H9 (cell line): ENCODE data around the gene MTCL1. TPM values are rescaled to one million over a fixed set of nuclear protein-coding genes. Genes with fewer than 3 reads are reported as not detected.

Experiments
- DNase-seq: peaks from one replicate; pipeline ENCODE4 v3.0.0-alpha.2; 2017
- H2AFZ ChIP-seq: one replicate; pipeline ENCODE4 v1.6.1; 2013; ENCODE audit warnings: mild to moderate bottlenecking, low read length, control low read depth, moderate library complexity
- H2AK5ac ChIP-seq: 2 replicates; pipeline ENCODE4 v1.6.1; 2013; ENCODE audit warnings: low read length, control low read depth, mixed read lengths; ENCODE audit not compliant: insufficient read length
- H2BK120ac ChIP-seq: one replicate; pipeline ENCODE4 v1.6.1; 2013; ENCODE audit warnings: low read depth, mild to moderate bottlenecking, low read length, control low read depth, inconsistent platforms; ENCODE audit not compliant: poor library complexity, severe bottlenecking
- H2BK12ac ChIP-seq: 2 replicates; pipeline ENCODE4 v1.6.1; 2013; ENCODE audit warnings: low read length, control low read depth, mixed read lengths, low read depth; ENCODE audit not compliant: insufficient read length
- H2BK15ac ChIP-seq: 2 replicates; pipeline ENCODE4 v1.6.1; 2013; ENCODE audit warnings: low read depth, low read length, control low read depth
- H2BK20ac ChIP-seq: one replicate; pipeline ENCODE4 v1.6.1; 2013; ENCODE audit warnings: low read depth, mild to moderate bottlenecking, low read length, control low read depth, inconsistent platforms; ENCODE audit not compliant: poor library complexity, severe bottlenecking
- H2BK5ac ChIP-seq: 2 replicates; pipeline ENCODE4 v1.6.1; 2013; ENCODE audit warnings: low read length, control low read depth, mixed read lengths; ENCODE audit not compliant: insufficient read length
- H3K14ac ChIP-seq: 2 replicates; pipeline ENCODE4 v1.6.1; 2013; ENCODE audit warnings: low read length, control low read depth; ENCODE audit not compliant: insufficient read depth
- H3K18ac ChIP-seq: 2 replicates; pipeline ENCODE4 v1.6.1; 2013; ENCODE audit warnings: low read depth, mild to moderate bottlenecking, mixed read lengths, low read length, control low read depth; ENCODE audit not compliant: insufficient read length
- H3K23ac ChIP-seq: 2 replicates; pipeline ENCODE4 v1.6.1; 2013; ENCODE audit warnings: low read length, control low read depth, mixed read lengths, low read depth; ENCODE audit not compliant: insufficient read length
- H3K23me2 ChIP-seq: 2 replicates; pipeline ENCODE4 v1.6.1; 2013; ENCODE audit warnings: low read depth, mild to moderate bottlenecking, mixed read lengths, low read length, control low read depth; ENCODE audit not compliant: insufficient read length, poor library complexity, severe bottlenecking
- H3K27ac ChIP-seq: 2 replicates; pipeline ENCODE4 v1.5.1; 2013; ENCODE audit warnings: low read length, control low read depth, mixed read lengths, low read depth; ENCODE audit not compliant: insufficient read length
- H3K27me3 ChIP-seq: 2 replicates; pipeline ENCODE4 v1.6.1; 2013; ENCODE audit warnings: low read length, control low read depth, inconsistent platforms; ENCODE audit not compliant: insufficient read depth
- H3K4ac ChIP-seq: 2 replicates; pipeline ENCODE4 v1.6.1; 2013; ENCODE audit warnings: low read depth, mild to moderate bottlenecking, control low read depth, inconsistent platforms, low read length, moderate library complexity
- H3K4me1 ChIP-seq: 2 replicates; pipeline ENCODE4 v1.6.1; 2013; ENCODE audit warnings: low read length, control low read depth, inconsistent platforms; ENCODE audit not compliant: insufficient read depth
- H3K4me2 ChIP-seq: 2 replicates; pipeline ENCODE4 v1.6.1; 2013; ENCODE audit warnings: low read length, control low read depth, mixed read lengths; ENCODE audit not compliant: insufficient read length, insufficient read depth
- H3K56ac ChIP-seq: 2 replicates; pipeline ENCODE4 v1.6.1; 2013; ENCODE audit warnings: low read depth, mild to moderate bottlenecking, mixed read lengths, low read length, control low read depth; ENCODE audit not compliant: insufficient read length
- H3K79me1 ChIP-seq: 2 replicates; pipeline ENCODE4 v1.6.1; 2013; ENCODE audit warnings: low read depth, mild to moderate bottlenecking, moderate library complexity, low read length, control low read depth, inconsistent platforms; ENCODE audit not compliant: insufficient read depth, poor library complexity, severe bottlenecking
- H3K79me2 ChIP-seq: 2 replicates; pipeline ENCODE4 v1.6.1; 2013; ENCODE audit warnings: low read length, control low read depth, inconsistent platforms; ENCODE audit not compliant: insufficient read depth
- H3K9ac ChIP-seq: 2 replicates; pipeline ENCODE4 v1.6.1; 2013; ENCODE audit warnings: low read length, control low read depth, mixed read lengths; ENCODE audit not compliant: insufficient read length; ENCODE audit errors: extremely low read depth
- H3K9me3 ChIP-seq: one replicate; pipeline ENCODE4 v1.6.1; 2013; ENCODE audit warnings: low read depth, low read length, inconsistent platforms; ENCODE audit not compliant: control insufficient read depth
- H3T11ph ChIP-seq: one replicate; pipeline ENCODE4 v1.6.1; 2013; ENCODE audit warnings: mild to moderate bottlenecking, low read length, control low read depth, inconsistent platforms
- H4K20me1 ChIP-seq: one replicate; pipeline ENCODE4 v1.6.1; 2013; ENCODE audit not compliant: control insufficient read depth, insufficient read length, insufficient read depth
- H4K5ac ChIP-seq: 2 replicates; pipeline ENCODE4 v1.6.1; 2013; ENCODE audit warnings: low read depth, mild to moderate bottlenecking, mixed read lengths, low read length, control low read depth; ENCODE audit not compliant: insufficient read length
- H4K8ac ChIP-seq: replicated peaks from 2 replicates; pipeline ENCODE4 v1.6.1; 2013; ENCODE audit warnings: low read length, control low read depth, mixed read lengths, low read depth; ENCODE audit not compliant: insufficient read length
- H4K91ac ChIP-seq: 2 replicates; pipeline ENCODE4 v1.6.1; 2013; ENCODE audit warnings: low read depth, mild to moderate bottlenecking, moderate library complexity, mixed read lengths, low read length, control low read depth; ENCODE audit not compliant: insufficient read length
- H3K27ac Mint-ChIP-seq, 3 experiments: 2 replicates in 2 of 3; 3 replicates in 1 of 3; pipeline ENCODE4 v1.8.0; 2020 to 2021; ENCODE audit warnings: mixed read lengths in 3 of 3, mild to moderate bottlenecking in 1 of 3, moderate library complexity in 1 of 3
- H3K27me3 Mint-ChIP-seq: 2 replicates; pipeline ENCODE4 v1.8.0; 2021; ENCODE audit warnings: low read depth, mild to moderate bottlenecking, moderate library complexity, mixed read lengths
- H3K36me3 Mint-ChIP-seq, 3 experiments: 2 replicates in 2 of 3; 3 replicates in 1 of 3; pipeline ENCODE4 v1.8.0; 2020 to 2021; ENCODE audit warnings: low read depth in 3 of 3, mixed read lengths in 3 of 3; ENCODE audit not compliant: insufficient read depth in 1 of 3
- H3K4me1 Mint-ChIP-seq, 2 experiments: 2 replicates each; pipeline ENCODE4 v1.8.0; 2020; ENCODE audit warnings: mixed read lengths in 2 of 2
- H3K4me3 Mint-ChIP-seq, 2 experiments: 2 replicates in 1 of 2; 3 replicates in 1 of 2; pipeline ENCODE4 v1.8.0; 2020 to 2021; ENCODE audit warnings: mild to moderate bottlenecking in 2 of 2, mixed read lengths in 2 of 2, moderate library complexity in 1 of 2
- H3K9me3 Mint-ChIP-seq, 2 experiments: 2 replicates in 1 of 2; 3 replicates in 1 of 2; pipeline ENCODE4 v1.8.0; 2020; ENCODE audit warnings: mild to moderate bottlenecking in 2 of 2, mixed read lengths in 2 of 2, moderate library complexity in 1 of 2
- total RNA-seq: library from RNA; stranded (reverse); gene quantifications from 2 replicates; pipeline ENCODE4 v1.2.1, GENCODE V29; 2021
- TF ChIP-seq, protein P1 (sequence below): fragments of 200-600 bp; sonication (generic); conservative IDR thresholded peaks from 3 replicates; pipeline ENCODE4 v1.8.0; 2021; ENCODE audit warnings: antibody characterized with exemption, mild to moderate bottlenecking

MTCL1 gene
- total RNA-seq, 1 experiment from 2014 or later: 50.7 TPM

DNA sequence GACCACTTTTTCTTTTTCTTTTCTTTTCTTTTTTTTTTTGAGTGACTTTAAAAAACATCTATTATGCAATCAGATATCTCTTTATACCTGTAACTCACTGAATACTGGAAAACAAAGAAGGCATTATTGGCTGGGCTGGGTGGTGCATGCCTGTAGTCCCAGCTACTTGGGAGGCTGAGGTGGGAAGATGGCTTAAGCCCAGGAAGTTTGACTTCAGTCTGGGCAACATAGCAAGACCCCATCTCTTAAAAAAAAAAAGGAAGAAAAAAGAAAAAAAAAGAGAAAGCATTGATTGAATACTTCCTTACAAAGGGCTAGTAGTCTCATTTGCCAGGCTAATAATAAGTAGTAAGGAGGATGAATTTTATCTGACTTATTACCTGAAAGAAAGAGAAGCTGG lies 2.7 kb upstream of the MTCL1 start:
- Histone ChIP-seq H2BK15ac (no peak overlapping the region), H3K4me2 (no peak overlapping the region), H3K9me3 (no peaks in the 10 kb centered on the region), H3K27me3 (no peaks in the 10 kb centered on the region; the same call in 1 of the 2 replicates), H2BK20ac (no peak overlapping the region), H3K79me1 (no peaks in the 10 kb centered on the region), H3K18ac (no peak overlapping the region), H2AFZ (no peak overlapping the region), H3K14ac (no peak overlapping the region), H2BK120ac (no peak overlapping the region), H3K27ac (no peak overlapping the region), H3K79me2 (no peaks in the 10 kb centered on the region; the same call in 1 of the 2 replicates), H2AK5ac (no peak overlapping the region), H4K20me1 (no peaks in the 10 kb centered on the region), H3K4me1 (no peaks in the 10 kb centered on the region; the same call in 1 of the 2 replicates), H4K91ac (no peak overlapping the region), H4K5ac (no peak overlapping the region), H3K23ac (no peak overlapping the region), H3T11ph (no peak overlapping the region), H4K8ac (no peak overlapping the region), H3K56ac (no peak overlapping the region), H3K4ac (no peak overlapping the region), H3K23me2 (peaks cover 19% of the 10 kb centered on the region), H2BK12ac (no peak overlapping the region), H3K9ac (no peak overlapping the region), H2BK5ac (no peak overlapping the region)
- Mint-ChIP-seq H3K27me3 (peaks cover 25% of the 10 kb centered on the region), H3K4me3 (no peak overlapping the region; a peak in 1 of 5 replicates), H3K27ac (no peak overlapping the region), H3K36me3 (peaks cover 0 to 3% (median 0%) of the 10 kb centered on the region in 3 experiments; a peak in 2 of 7 replicates), H3K9me3 (peaks cover 0 to 2% of the 10 kb centered on the region in 2 experiments; a peak in 1 of 5 replicates), H3K4me1 (peaks cover 29 to 30% of the 10 kb centered on the region in 2 experiments)
- TF ChIP-seq, protein P1, sequence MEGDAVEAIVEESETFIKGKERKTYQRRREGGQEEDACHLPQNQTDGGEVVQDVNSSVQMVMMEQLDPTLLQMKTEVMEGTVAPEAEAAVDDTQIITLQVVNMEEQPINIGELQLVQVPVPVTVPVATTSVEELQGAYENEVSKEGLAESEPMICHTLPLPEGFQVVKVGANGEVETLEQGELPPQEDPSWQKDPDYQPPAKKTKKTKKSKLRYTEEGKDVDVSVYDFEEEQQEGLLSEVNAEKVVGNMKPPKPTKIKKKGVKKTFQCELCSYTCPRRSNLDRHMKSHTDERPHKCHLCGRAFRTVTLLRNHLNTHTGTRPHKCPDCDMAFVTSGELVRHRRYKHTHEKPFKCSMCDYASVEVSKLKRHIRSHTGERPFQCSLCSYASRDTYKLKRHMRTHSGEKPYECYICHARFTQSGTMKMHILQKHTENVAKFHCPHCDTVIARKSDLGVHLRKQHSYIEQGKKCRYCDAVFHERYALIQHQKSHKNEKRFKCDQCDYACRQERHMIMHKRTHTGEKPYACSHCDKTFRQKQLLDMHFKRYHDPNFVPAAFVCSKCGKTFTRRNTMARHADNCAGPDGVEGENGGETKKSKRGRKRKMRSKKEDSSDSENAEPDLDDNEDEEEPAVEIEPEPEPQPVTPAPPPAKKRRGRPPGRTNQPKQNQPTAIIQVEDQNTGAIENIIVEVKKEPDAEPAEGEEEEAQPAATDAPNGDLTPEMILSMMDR: no peak
- no peak for DNase-seq
